Measurements from ENCODE around the gene ABCB6. TPM values are rescaled to one million over a fixed set of nuclear protein-coding genes. Genes with fewer than 3 reads are reported as not detected.

Gene ABCB6
- total and polyA plus RNA-seq, 2 experiments from 2014 or later: 21.8 to 25.3 TPM

DNA sequence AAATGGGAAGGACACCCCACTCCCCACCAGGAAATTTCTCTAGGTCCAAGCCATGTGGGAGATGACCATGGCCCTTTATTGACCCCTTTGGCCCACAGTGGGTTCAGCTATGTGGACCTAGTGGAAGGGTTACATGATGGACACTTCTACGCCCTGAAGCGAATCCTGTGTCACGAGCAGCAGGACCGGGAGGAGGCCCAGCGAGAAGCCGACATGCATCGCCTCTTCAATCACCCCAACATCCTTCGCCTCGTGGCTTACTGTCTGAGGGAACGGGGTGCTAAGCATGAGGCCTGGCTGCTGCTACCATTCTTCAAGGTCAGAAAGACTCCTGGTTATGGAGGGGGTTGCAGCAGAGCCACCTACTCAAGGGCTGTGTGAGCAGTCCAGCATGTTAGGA is 27.8 kb upstream of the ABCB6 start:
- no peaks in the 10 kb centered on the region for H3K9me3 ChIP-seq (ENCODE audit: low read depth)
- H3K27me3 ChIP-seq (replicated peaks; ENCODE audit: insufficient read depth): no peaks in the 10 kb centered on the region
- no peak overlapping the region for H3K27ac ChIP-seq
- H2AFZ ChIP-seq: no peak overlapping the region
- TF ChIP-seq EZH2phosphoT487 (IDR thresholded peaks at IDR 0.05; ENCODE audit: insufficient read depth, low read depth) (no peak), EZH2 (IDR thresholded peaks at IDR 0.05; ENCODE audit: insufficient read depth, poor library complexity, severe bottlenecking) (no peak)
- no peaks in the 10 kb centered on the region for H3K9me2 ChIP-seq (ENCODE audit: insufficient read depth)
- peak overlapping the region; percentile 91 for H3K4me3 ChIP-seq
- 97 to 98% methylated on average over 10 of the region's 10 CpGs for WGBS, 2 experiments (ENCODE audit: low coverage in 1 of 2, low lambda C conversion rate in 2 of 2, missing lambda C conversion rate in 2 of 2)
- peak overlapping the region; percentile 98 for H3K9ac ChIP-seq
- in situ Hi-C loops (cut with MboI): no loop called here
- H3K4me1 ChIP-seq (ENCODE audit: insufficient read depth): peaks cover 35% of the 10 kb centered on the region
- H3K36me3 ChIP-seq (ENCODE audit: low read depth): no peaks in the 10 kb centered on the region
- H4K20me1 ChIP-seq (ENCODE audit: insufficient read depth): no peaks in the 10 kb centered on the region
- peak overlapping the region; percentile 94 for H3K4me2 ChIP-seq (ENCODE audit: unreplicated experiment)
- peaks cover 38% of the 10 kb centered on the region for H3F3A ChIP-seq (ENCODE audit: insufficient read depth)
- no peak for DNase-seq
- H3K79me2 ChIP-seq (ENCODE audit: insufficient read depth): peaks cover 34% of the 10 kb centered on the region

DNA sequence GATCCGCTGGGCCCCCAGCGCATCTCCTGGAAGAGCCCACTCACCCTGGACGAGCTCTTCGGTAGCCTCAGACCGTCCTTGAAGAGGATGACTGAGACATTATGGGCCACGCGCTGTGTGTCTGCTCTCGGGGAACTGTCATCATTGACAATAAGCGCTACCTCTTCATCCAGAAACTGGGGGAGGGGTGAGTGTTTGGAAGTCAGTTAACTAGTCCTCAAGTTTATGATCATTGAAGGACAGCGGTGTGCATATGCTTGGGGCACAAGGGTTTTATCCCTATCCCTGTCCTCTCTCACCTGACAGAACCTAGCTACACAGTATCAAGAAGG is 27.1 kb upstream of the ABCB6 start:
- 11 to 15% methylated on average over 10 of the region's 10 CpGs for WGBS, 2 experiments (ENCODE audit: low coverage in 1 of 2, low lambda C conversion rate in 2 of 2, missing lambda C conversion rate in 2 of 2)

DNA sequence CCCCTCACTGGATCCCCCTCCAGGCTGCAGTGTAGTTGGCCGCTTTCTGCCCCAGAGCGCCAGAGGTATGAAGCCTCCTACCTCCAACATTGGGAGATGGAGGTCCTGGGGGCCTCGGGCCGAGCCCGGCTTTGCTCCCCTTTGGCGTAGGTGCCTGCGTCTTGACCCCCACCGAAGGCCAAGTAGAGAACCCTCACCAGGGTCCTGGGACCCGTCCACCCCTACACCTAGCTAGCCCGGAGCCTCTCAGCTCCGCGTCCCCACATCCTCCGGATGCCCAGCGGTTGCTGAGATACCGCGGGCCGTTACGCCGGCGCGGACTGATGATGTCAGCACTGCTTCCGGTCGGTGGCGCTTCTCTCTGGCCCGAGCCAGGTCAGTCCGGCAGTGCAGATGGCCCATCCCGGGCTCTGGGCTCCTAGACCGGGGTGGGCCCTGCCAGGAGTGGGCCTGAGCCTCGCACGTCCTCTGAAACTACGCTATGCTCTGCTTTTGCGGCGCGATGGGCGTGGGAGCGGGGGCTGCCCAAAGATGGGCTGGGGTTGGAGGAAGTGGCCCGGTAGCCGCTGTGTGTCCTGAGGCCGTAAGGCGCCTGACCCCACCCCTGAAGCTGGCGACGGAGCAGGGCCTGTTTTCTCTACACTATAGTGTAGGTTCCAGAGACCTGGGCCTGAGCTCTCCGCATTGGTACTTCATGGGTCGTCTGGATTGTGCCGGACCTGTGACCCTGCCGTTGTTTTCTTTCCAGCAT is 26.6 kb upstream of the ABCB6 start, which contains the start of the genes GLB1L and STK16:
Gene GLB1L (minus strand): TSS at position 297 of the 751 bp plus-strand sequence. CDS start 1,871 bp downstream, outside the sequence.
Gene STK16 (plus strand): TSS at position 332 of the 751 bp plus-strand sequence. CDS start 521 bp downstream, outside the sequence.
- Histone ChIP-seq H3K4me2 (ENCODE audit: unreplicated experiment) (peak within 1 kb of the TSS; percentile 94), H4K20me1 (ENCODE audit: insufficient read depth) (no peaks in the 10 kb centered on the region), H3K79me2 (ENCODE audit: insufficient read depth) (peaks cover 34% of the 10 kb centered on the region), H3F3A (ENCODE audit: insufficient read depth) (peaks cover 32% of the 10 kb centered on the region), H3K9me2 (ENCODE audit: insufficient read depth) (no peaks in the 10 kb centered on the region), H3K36me3 (ENCODE audit: low read depth) (no peaks in the 10 kb centered on the region), H3K27me3 (replicated peaks; ENCODE audit: insufficient read depth) (no peaks in the 10 kb centered on the region), H3K4me3 (peak within 1 kb of the TSS; percentile 91), H3K9ac (peak within 1 kb of the TSS; percentile 98), H3K27ac (peak within 1 kb of the TSS; percentile 86), H3K9me3 (ENCODE audit: low read depth) (no peaks in the 10 kb centered on the region), H3K4me1 (ENCODE audit: insufficient read depth) (peaks cover 33% of the 10 kb centered on the region), H2AFZ (peak within 1 kb of the TSS; percentile 89)
- in situ Hi-C loops (cut with MboI): no loop called here
- no peak for TF ChIP-seq EZH2phosphoT487 (IDR thresholded peaks at IDR 0.05; ENCODE audit: insufficient read depth, low read depth)
- no peak for TF ChIP-seq EZH2 (IDR thresholded peaks at IDR 0.05; ENCODE audit: insufficient read depth, poor library complexity, severe bottlenecking)
- DNase-seq: peak; percentile 95
- WGBS, 2 experiments (ENCODE audit: low coverage in 1 of 2, low lambda C conversion rate in 2 of 2, missing lambda C conversion rate in 2 of 2): 1 to 2% methylated on average over 39 to 46 of the region's 46 CpGs

More for the DNA sequence above, 27.1 kb upstream of the ABCB6 start:
- Histone ChIP-seq H3K4me2 (ENCODE audit: unreplicated experiment) (peak overlapping the region; percentile 94), H3K9me3 (ENCODE audit: low read depth) (no peaks in the 10 kb centered on the region), H3K27ac (peak overlapping the region; percentile 86), H4K20me1 (ENCODE audit: insufficient read depth) (no peaks in the 10 kb centered on the region), H3K9me2 (ENCODE audit: insufficient read depth) (no peaks in the 10 kb centered on the region), H3F3A (ENCODE audit: insufficient read depth) (peaks cover 37% of the 10 kb centered on the region), H3K4me1 (ENCODE audit: insufficient read depth) (peaks cover 35% of the 10 kb centered on the region), H3K36me3 (ENCODE audit: low read depth) (no peaks in the 10 kb centered on the region), H3K27me3 (replicated peaks; ENCODE audit: insufficient read depth) (no peaks in the 10 kb centered on the region), H3K79me2 (ENCODE audit: insufficient read depth) (peaks cover 34% of the 10 kb centered on the region), H3K4me3 (peak overlapping the region; percentile 91), H2AFZ (peak overlapping the region; percentile 89), H3K9ac (peak overlapping the region; percentile 98)
- peak; percentile 49 for DNase-seq
- in situ Hi-C loops (cut with MboI): no loop called here
- TF ChIP-seq EZH2phosphoT487 (IDR thresholded peaks at IDR 0.05; ENCODE audit: insufficient read depth, low read depth) (no peak), EZH2 (IDR thresholded peaks at IDR 0.05; ENCODE audit: insufficient read depth, poor library complexity, severe bottlenecking) (no peak)

DNA sequence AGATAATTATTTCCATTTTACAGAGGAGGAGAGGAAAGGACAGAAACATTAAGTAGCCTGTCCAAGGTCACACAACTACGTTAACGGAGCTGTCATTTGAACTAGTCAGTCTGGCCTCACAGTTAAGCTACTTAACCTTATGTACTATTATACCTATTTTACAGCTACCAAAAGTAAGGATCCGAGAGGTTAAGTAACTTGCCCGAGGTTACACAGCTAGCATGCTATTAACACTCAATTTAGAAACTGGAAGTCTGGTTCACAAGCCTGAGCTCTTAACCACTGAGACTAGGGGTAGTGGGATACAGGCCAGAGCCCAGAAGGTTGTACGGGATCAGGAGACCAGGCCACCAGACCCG is 26.0 kb upstream of the ABCB6 start:
- no peak for DNase-seq
- Histone ChIP-seq H3K4me2 (ENCODE audit: unreplicated experiment) (peak overlapping the region; percentile 94), H3K9me2 (ENCODE audit: insufficient read depth) (no peaks in the 10 kb centered on the region), H3K9me3 (ENCODE audit: low read depth) (no peaks in the 10 kb centered on the region), H3K36me3 (ENCODE audit: low read depth) (no peaks in the 10 kb centered on the region), H4K20me1 (ENCODE audit: insufficient read depth) (no peaks in the 10 kb centered on the region), H3K27ac (peak overlapping the region; percentile 86), H3K4me3 (peak overlapping the region; percentile 91), H3K4me1 (ENCODE audit: insufficient read depth) (peaks cover 28% of the 10 kb centered on the region), H3K79me2 (ENCODE audit: insufficient read depth) (peaks cover 34% of the 10 kb centered on the region), H3K9ac (peak overlapping the region; percentile 98), H3F3A (ENCODE audit: insufficient read depth) (peaks cover 26% of the 10 kb centered on the region), H3K27me3 (replicated peaks; ENCODE audit: insufficient read depth) (no peaks in the 10 kb centered on the region), H2AFZ (peak overlapping the region; percentile 89)
- 35 to 37% methylated on average over 6 of the region's 6 CpGs for WGBS, 2 experiments (ENCODE audit: low coverage in 1 of 2, low lambda C conversion rate in 2 of 2, missing lambda C conversion rate in 2 of 2)
- TF ChIP-seq EZH2phosphoT487 (IDR thresholded peaks at IDR 0.05; ENCODE audit: insufficient read depth, low read depth): no peak
- no peak for TF ChIP-seq EZH2 (IDR thresholded peaks at IDR 0.05; ENCODE audit: insufficient read depth, poor library complexity, severe bottlenecking)
- in situ Hi-C loops (cut with MboI): no loop called here

All from GM23248 (cell line).